ENCODE results near the gene JPH2.

Gene JPH2

DNA sequence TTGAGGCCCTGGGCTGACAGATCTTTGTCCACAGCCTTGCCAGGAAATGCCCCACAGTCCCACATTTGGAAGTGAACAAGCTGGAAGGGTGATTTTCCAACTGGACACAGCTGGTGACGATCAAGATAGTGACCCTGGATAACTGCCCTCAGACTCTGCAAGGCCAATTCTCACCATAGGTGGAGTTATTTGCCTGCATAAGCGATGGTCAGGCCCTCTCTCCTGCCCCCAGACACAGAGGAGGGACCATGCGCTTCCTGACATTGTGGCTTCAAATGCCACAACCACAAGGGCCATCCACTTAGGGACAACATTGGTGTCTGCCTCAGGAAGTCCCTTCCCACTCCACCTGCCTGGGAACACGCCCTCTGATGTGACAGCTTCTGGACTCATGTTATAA, 96.0 kb downstream of the JPH2 start:
- Histone ChIP-seq H3K9me3 (replicated peaks; ENCODE audit: insufficient read depth, low read length) (no peaks in the 10 kb centered on the region), H3K79me2 (ENCODE audit: low read length) (no peaks in the 10 kb centered on the region), H3K9ac (ENCODE audit: low read length) (no peak overlapping the region), H3K4me1 (ENCODE audit: low read length) (peaks cover 17% of the 10 kb centered on the region), H3K27ac (ENCODE audit: low read length) (no peak overlapping the region), H3K36me3 (replicated peaks; ENCODE audit: insufficient read depth, low read length) (no peaks in the 10 kb centered on the region), H2AFZ (ENCODE audit: low read length) (no peak overlapping the region), H3F3A (ENCODE audit: insufficient read depth, low read length) (no peaks in the 10 kb centered on the region), H3K9me2 (replicated peaks; ENCODE audit: insufficient read depth, low read length) (no peaks in the 10 kb centered on the region), H3K4me3 (ENCODE audit: low read length) (no peak overlapping the region), H3K4me2 (ENCODE audit: low read depth, low read length) (no peak overlapping the region), H3K27me3 (replicated peaks; ENCODE audit: insufficient read depth, low read length) (no peaks in the 10 kb centered on the region), H4K20me1 (ENCODE audit: insufficient read depth, low read length) (no peaks in the 10 kb centered on the region)
- DNase-seq, result no peak
- TF ChIP-seq, protein P1, sequence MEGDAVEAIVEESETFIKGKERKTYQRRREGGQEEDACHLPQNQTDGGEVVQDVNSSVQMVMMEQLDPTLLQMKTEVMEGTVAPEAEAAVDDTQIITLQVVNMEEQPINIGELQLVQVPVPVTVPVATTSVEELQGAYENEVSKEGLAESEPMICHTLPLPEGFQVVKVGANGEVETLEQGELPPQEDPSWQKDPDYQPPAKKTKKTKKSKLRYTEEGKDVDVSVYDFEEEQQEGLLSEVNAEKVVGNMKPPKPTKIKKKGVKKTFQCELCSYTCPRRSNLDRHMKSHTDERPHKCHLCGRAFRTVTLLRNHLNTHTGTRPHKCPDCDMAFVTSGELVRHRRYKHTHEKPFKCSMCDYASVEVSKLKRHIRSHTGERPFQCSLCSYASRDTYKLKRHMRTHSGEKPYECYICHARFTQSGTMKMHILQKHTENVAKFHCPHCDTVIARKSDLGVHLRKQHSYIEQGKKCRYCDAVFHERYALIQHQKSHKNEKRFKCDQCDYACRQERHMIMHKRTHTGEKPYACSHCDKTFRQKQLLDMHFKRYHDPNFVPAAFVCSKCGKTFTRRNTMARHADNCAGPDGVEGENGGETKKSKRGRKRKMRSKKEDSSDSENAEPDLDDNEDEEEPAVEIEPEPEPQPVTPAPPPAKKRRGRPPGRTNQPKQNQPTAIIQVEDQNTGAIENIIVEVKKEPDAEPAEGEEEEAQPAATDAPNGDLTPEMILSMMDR (IDR thresholded peaks at IDR 0.05; ENCODE audit: low read length), result no peak
- TF ChIP-seq EZH2 (optimal IDR thresholded peaks at IDR 0.05; ENCODE audit: low read depth, low read length), result no peak
- TF ChIP-seq EZH2phosphoT487 (IDR thresholded peaks at IDR 0.05; ENCODE audit: low read length), result no peak

DNA sequence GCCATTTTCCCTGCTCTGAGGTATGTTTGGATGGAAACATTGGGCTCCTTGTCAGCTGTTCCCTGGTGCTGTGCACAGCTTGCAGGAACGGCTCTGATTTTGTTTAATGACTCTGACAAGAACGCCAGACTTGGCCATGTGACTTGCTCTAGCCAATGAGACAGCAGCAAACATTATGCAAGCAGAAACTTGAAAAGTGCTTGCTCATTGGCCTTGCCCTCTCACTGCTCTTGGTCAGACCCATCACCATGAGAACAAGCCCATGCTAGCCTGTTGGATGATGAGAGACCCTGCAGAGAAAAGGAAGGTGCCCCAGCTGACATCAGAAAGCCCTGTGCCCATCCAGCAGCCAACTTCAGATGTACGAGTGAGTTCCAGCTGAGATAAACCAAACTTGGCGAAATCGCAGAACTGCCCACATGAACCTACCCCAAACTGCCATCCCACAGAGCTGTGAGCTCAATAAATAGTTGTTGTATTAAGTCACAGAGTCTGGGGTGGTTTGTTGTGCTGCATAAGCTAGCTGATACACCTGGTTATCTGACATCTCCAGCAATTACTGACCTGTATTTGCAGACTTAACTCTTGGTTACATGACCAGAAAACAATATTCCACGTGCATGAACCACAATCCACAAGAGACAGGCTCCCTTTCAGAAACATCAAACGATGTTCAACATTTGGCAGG, 96.9 kb downstream of the JPH2 start:
- Histone ChIP-seq H3K4me2 (ENCODE audit: low read depth, low read length) (peak overlapping the region; percentile 68; the same call in 1 of the 2 replicates), H3K27ac (ENCODE audit: low read length) (no peak overlapping the region)
- TF ChIP-seq EZH2 (optimal IDR thresholded peaks at IDR 0.05; ENCODE audit: low read depth, low read length) (no peak), EZH2phosphoT487 (IDR thresholded peaks at IDR 0.05; ENCODE audit: low read length) (no peak)
- TF ChIP-seq, protein P1 (IDR thresholded peaks at IDR 0.05; ENCODE audit: low read length), result no peak

DNA sequence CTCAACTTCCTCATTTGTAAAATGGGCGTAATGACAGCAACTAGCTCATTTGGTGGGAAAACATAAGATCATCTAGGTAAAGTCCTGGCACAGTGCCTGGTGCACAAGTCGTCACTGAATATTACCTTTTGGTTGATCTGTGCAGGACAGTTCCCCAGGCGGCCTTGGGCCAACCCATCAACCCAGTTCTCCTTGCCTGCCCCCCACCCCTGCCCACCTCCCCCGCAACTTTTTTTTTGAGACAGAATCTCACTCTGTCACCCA, 99.2 kb downstream of the JPH2 start:
- Histone ChIP-seq H3K9me2 (replicated peaks; ENCODE audit: insufficient read depth, low read length) (no peaks in the 10 kb centered on the region), H3K79me2 (ENCODE audit: low read length) (no peaks in the 10 kb centered on the region), H3K36me3 (replicated peaks; ENCODE audit: insufficient read depth, low read length) (no peaks in the 10 kb centered on the region), H2AFZ (ENCODE audit: low read length) (no peak overlapping the region), H3K27me3 (replicated peaks; ENCODE audit: insufficient read depth, low read length) (no peaks in the 10 kb centered on the region), H3K4me1 (ENCODE audit: low read length) (peaks cover 15% of the 10 kb centered on the region), H3K4me2 (ENCODE audit: low read depth, low read length) (no peak overlapping the region), H3K9ac (ENCODE audit: low read length) (no peak overlapping the region), H4K20me1 (ENCODE audit: insufficient read depth, low read length) (no peaks in the 10 kb centered on the region), H3K4me3 (ENCODE audit: low read length) (no peak overlapping the region), H3K9me3 (replicated peaks; ENCODE audit: insufficient read depth, low read length) (no peaks in the 10 kb centered on the region), H3F3A (ENCODE audit: insufficient read depth, low read length) (no peaks in the 10 kb centered on the region), H3K27ac (ENCODE audit: low read length) (no peak overlapping the region)
- DNase-seq, result no peak
- TF ChIP-seq EZH2phosphoT487 (IDR thresholded peaks at IDR 0.05; ENCODE audit: low read length) (no peak), EZH2 (optimal IDR thresholded peaks at IDR 0.05; ENCODE audit: low read depth, low read length) (no peak)
- TF ChIP-seq, protein P1 (IDR thresholded peaks at IDR 0.05; ENCODE audit: low read length), result no peak

More for the DNA sequence above, 96.9 kb downstream of the JPH2 start:
- Histone ChIP-seq H3K9me3 (replicated peaks; ENCODE audit: insufficient read depth, low read length) (no peaks in the 10 kb centered on the region), H4K20me1 (ENCODE audit: insufficient read depth, low read length) (no peaks in the 10 kb centered on the region), H3K9me2 (replicated peaks; ENCODE audit: insufficient read depth, low read length) (no peaks in the 10 kb centered on the region), H3K4me3 (ENCODE audit: low read length) (peak overlapping the region; percentile 48), H3K9ac (ENCODE audit: low read length) (no peak overlapping the region; the same call in 1 of the 2 replicates), H3K4me1 (ENCODE audit: low read length) (peaks cover 17% of the 10 kb centered on the region), H3K79me2 (ENCODE audit: low read length) (no peaks in the 10 kb centered on the region), H3K27me3 (replicated peaks; ENCODE audit: insufficient read depth, low read length) (no peaks in the 10 kb centered on the region), H3K36me3 (replicated peaks; ENCODE audit: insufficient read depth, low read length) (no peaks in the 10 kb centered on the region), H2AFZ (ENCODE audit: low read length) (peak overlapping the region; percentile 61), H3F3A (ENCODE audit: insufficient read depth, low read length) (no peaks in the 10 kb centered on the region)
- DNase-seq, result peak; percentile 68
